HL-60/S4 treated with retinoic acid at 250 ng/mL for 4 days and 3 days (cell line): ENCODE results near the gene SULF2.

ENCODE experiments used
- in situ Hi-C: fragments of 300-500 bp; cut with MboI; formaldehyde crosslinking; loops from 2 replicates; pipeline ENCODE4 v1.7.0; 2022; ENCODE audit warnings: low sequenced_read_pairs

Gene SULF2

GRCh38 chr20:47672886-47673670 lies 112.2 kb downstream of the SULF2 start:
- in situ Hi-C loops, result no loop called here

- in situ Hi-C loops, result no loop called here
Measured at GRCh38 chr20:47672166-47672565, 113.1 kb downstream of the SULF2 start.

GRCh38 chr20:47670913-47671312 lies 114.4 kb downstream of the SULF2 start:
- in situ Hi-C loops, result no loop called here

GRCh38 chr20:47669927-47670890 lies 115.1 kb downstream of the SULF2 start:
- in situ Hi-C loops, result no loop called here

GRCh38 chr20:47669489-47669888 lies 115.8 kb downstream of the SULF2 start:
- in situ Hi-C loops, result no loop called here

GRCh38 chr20:47669152-47669425 lies 116.2 kb downstream of the SULF2 start:
- in situ Hi-C loops, result no loop called here

GRCh38 chr20:47668313-47669151 lies 116.7 kb downstream of the SULF2 start:
- in situ Hi-C loops, result no loop called here

GRCh38 chr20:47667531-47668312 lies 117.6 kb downstream of the SULF2 start:
- in situ Hi-C loops, result no loop called here

- in situ Hi-C loops, result no loop called here
Measured at GRCh38 chr20:47667086-47667485, 118.2 kb downstream of the SULF2 start.

- in situ Hi-C loops, result no loop called here
Measured at GRCh38 chr20:47666304-47666703, 119.0 kb downstream of the SULF2 start.

GRCh38 chr20:47665221-47665991 lies 119.9 kb downstream of the SULF2 start:
- in situ Hi-C loops, result no loop called here

GRCh38 chr20:47664744-47665143 lies 120.5 kb downstream of the SULF2 start:
- in situ Hi-C loops, result no loop called here

- in situ Hi-C loops, result no loop called here
Measured at GRCh38 chr20:47664068-47664437, 121.2 kb downstream of the SULF2 start.

- in situ Hi-C loops, result no loop called here
Measured at GRCh38 chr20:47663354-47664067, 121.8 kb downstream of the SULF2 start.

GRCh38 chr20:47662483-47663353 lies 122.6 kb downstream of the SULF2 start:
- in situ Hi-C loops, result no loop called here

- in situ Hi-C loops, result no loop called here
Measured at GRCh38 chr20:47661714-47662113, 123.6 kb downstream of the SULF2 start.

GRCh38 chr20:47660983-47661700 lies 124.1 kb downstream of the SULF2 start:
- in situ Hi-C loops, result no loop called here

- in situ Hi-C loops, result no loop called here
Measured at GRCh38 chr20:47660602-47660905, 124.7 kb downstream of the SULF2 start.
